ENCODE results near the gene STXBP6.

- TF ChIP-seq CTCF (IDR thresholded peaks at IDR 0.05) (no peak), POLR2A (IDR thresholded peaks at IDR 0.05) (no peak)
These were observed 190.4 kb downstream of the STXBP6 start for GRCh38 chr14:24859559-24859958.
